ENCODE measurements around the gene ZNF264. TPM values are rescaled to one million over a fixed set of nuclear protein-coding genes. Genes with fewer than 3 reads are reported as not detected.

The ZNF264 gene
- total RNA-seq, 2 experiments from 2014 or later: 10.0 to 12.6 TPM

DNA sequence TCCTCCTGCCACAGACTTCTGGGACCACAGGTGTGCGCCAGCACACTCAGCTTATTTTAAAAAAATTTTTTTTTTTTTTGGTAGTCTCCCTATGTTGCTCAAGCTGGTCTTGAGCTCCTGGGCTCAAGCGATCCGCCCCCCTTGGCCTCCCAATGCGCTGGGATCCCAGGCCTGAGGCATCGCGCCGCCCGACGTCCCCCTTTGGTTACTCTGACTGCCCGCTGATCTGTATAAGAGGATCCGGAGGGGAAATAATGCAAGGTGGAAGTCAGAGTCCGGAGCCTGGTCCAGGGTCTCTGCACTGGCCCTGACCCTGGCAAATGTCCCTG, 48.6 kb downstream of the ZNF264 start:
- H3K36me3 ChIP-seq (ENCODE audit: insufficient read depth, low read length): peaks cover 7% of the 10 kb centered on the region
- peaks cover 20% of the 10 kb centered on the region for H3K79me2 ChIP-seq (ENCODE audit: insufficient read depth, low read depth, low read length)
- no peak overlapping the region for H3K27ac ChIP-seq (ENCODE audit: low read depth, low read length, poor library complexity, severe bottlenecking)
- intact Hi-C loops (cut with micrococcal nuclease; ENCODE audit: unreplicated experiment): loop anchor here (1.0 kb wide), 1 partner anchor 40 kb away; the partner anchor contains the start of gene ZNF460
- H2AFZ ChIP-seq (ENCODE audit: low read length): peak overlapping the region; percentile 94
- no peaks in the 10 kb centered on the region for H3K9me2 ChIP-seq (ENCODE audit: insufficient read depth, low read length)
- CTCF ChIA-PET (ENCODE audit: unreplicated experiment): no interaction called here
- peaks cover 4% of the 10 kb centered on the region; the same call in 1 of the 2 replicates for H4K20me1 ChIP-seq (ENCODE audit: insufficient read depth, low read length)
- no peak for DNase-seq (ENCODE audit: low spot score)
- peaks cover 20% of the 10 kb centered on the region for H3K4me1 ChIP-seq (ENCODE audit: insufficient read depth, low read length, poor library complexity, severe bottlenecking)
- BruUV-seq (replicated peaks): no TSS peak
- H3K4me3 ChIP-seq (ENCODE audit: low read depth, low read length, poor library complexity, severe bottlenecking): peak overlapping the region; percentile 89
- no peaks in the 10 kb centered on the region for H3K9me3 ChIP-seq (ENCODE audit: low read length)
- POLR2A ChIA-PET: interaction anchor here (0.6 kb wide), 1 partner anchor 839 kb away, joined by 3 read pairs; no protein-coding TSS in a partner anchor
- H3K4me2 ChIP-seq (ENCODE audit: low read length): peak overlapping the region; percentile 45
- TF ChIP-seq CTCF (conservative IDR thresholded peaks at IDR 0.05; ENCODE audit: low read length) (no peak), EZH2phosphoT487 (IDR thresholded peaks at IDR 0.05; ENCODE audit: borderline replicate concordance, low read depth, low read length) (no peak)

- Histone ChIP-seq H3K4me3 (ENCODE audit: low read depth, low read length, poor library complexity, severe bottlenecking) (peak within 1 kb of the TSS; percentile 89), H3K27ac (ENCODE audit: low read depth, low read length, poor library complexity, severe bottlenecking) (peak within 1 kb of the TSS; percentile 58), H2AFZ (ENCODE audit: low read length) (peak within 1 kb of the TSS; percentile 94), H3K36me3 (ENCODE audit: insufficient read depth, low read length) (peaks cover 10% of the 10 kb centered on the region), H3K9me3 (ENCODE audit: low read length) (no peaks in the 10 kb centered on the region), H3K4me2 (ENCODE audit: low read length) (peak within 1 kb of the TSS; percentile 75), H3K4me1 (ENCODE audit: insufficient read depth, low read length, poor library complexity, severe bottlenecking) (peaks cover 20% of the 10 kb centered on the region), H3K79me2 (ENCODE audit: insufficient read depth, low read depth, low read length) (peaks cover 20% of the 10 kb centered on the region), H3K9me2 (ENCODE audit: insufficient read depth, low read length) (no peaks in the 10 kb centered on the region), H4K20me1 (ENCODE audit: insufficient read depth, low read length) (peaks cover 4% of the 10 kb centered on the region; the same call in 1 of the 2 replicates)
- peak; percentile 95 for DNase-seq (ENCODE audit: low spot score)
- POLR2A ChIA-PET: interaction anchor here (0.6 kb wide), 2 partner anchors 839 to 925 kb away, joined by 3 to 4 read pairs; no protein-coding TSS in a partner anchor
- BruUV-seq (replicated peaks): TSS peak; percentile 76
- CTCF ChIA-PET (ENCODE audit: unreplicated experiment): no interaction called here
- TF ChIP-seq CTCF (conservative IDR thresholded peaks at IDR 0.05; ENCODE audit: low read length) (no peak), EZH2phosphoT487 (IDR thresholded peaks at IDR 0.05; ENCODE audit: borderline replicate concordance, low read depth, low read length) (no peak)
- intact Hi-C loops (cut with micrococcal nuclease; ENCODE audit: unreplicated experiment): loop anchor here (1.0 kb wide), 1 partner anchor 40 kb away; the partner anchor contains the start of gene ZNF460
Measured at GRCh38 chr19:57240311-57241090, 49.2 kb downstream of the ZNF264 start, which contains the start of gene ZNF805. TSS of gene ZNF805 (plus strand) at chr19:57240632. CDS start at chr19:57240892, 260 bp downstream.

DNA sequence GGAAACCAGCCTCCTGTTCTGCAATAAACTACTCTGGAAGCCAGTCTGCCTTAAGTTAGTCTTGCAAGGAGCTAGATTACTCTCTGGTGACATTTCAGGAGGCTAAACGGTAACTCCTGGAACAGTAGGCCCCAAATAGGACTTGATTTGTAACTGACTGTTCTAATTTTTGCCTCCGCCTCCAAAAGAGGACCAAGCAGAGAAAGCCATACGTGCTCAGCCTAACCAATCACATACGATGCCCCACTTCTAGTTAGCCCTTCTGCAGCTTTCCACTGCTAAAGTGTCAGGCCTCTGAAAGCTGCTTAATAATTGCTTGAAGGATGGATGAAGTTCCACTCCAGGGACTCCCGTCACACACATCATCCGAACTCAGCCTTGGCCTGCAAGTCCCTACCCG, 49.9 kb downstream of the ZNF264 start:
- peak overlapping the region; percentile 89 for H3K4me3 ChIP-seq (ENCODE audit: low read depth, low read length, poor library complexity, severe bottlenecking)

More for the DNA sequence above, 49.9 kb downstream of the ZNF264 start:
- Histone ChIP-seq H2AFZ (ENCODE audit: low read length) (peak overlapping the region; percentile 94; the same call in 1 of the 2 replicates), H3K36me3 (ENCODE audit: insufficient read depth, low read length) (peaks cover 15% of the 10 kb centered on the region), H3K4me2 (ENCODE audit: low read length) (peak overlapping the region; percentile 75), H3K27ac (ENCODE audit: low read depth, low read length, poor library complexity, severe bottlenecking) (peak overlapping the region; percentile 58), H4K20me1 (ENCODE audit: insufficient read depth, low read length) (peaks cover 4% of the 10 kb centered on the region; the same call in 1 of the 2 replicates), H3K9me2 (ENCODE audit: insufficient read depth, low read length) (no peaks in the 10 kb centered on the region), H3K4me1 (ENCODE audit: insufficient read depth, low read length, poor library complexity, severe bottlenecking) (peaks cover 20% of the 10 kb centered on the region), H3K79me2 (ENCODE audit: insufficient read depth, low read depth, low read length) (peaks cover 20% of the 10 kb centered on the region), H3K9me3 (ENCODE audit: low read length) (no peaks in the 10 kb centered on the region)
- intact Hi-C loops (cut with micrococcal nuclease; ENCODE audit: unreplicated experiment): no loop called here
- BruUV-seq (replicated peaks): no TSS peak
- ChIA-PET CTCF (ENCODE audit: unreplicated experiment) (no interaction called here), POLR2A (interaction anchor here (0.6 kb wide), 1 partner anchor 925 kb away, joined by 4 read pairs; no protein-coding TSS in a partner anchor)
- TF ChIP-seq EZH2phosphoT487 (IDR thresholded peaks at IDR 0.05; ENCODE audit: borderline replicate concordance, low read depth, low read length) (no peak), CTCF (conservative IDR thresholded peaks at IDR 0.05; ENCODE audit: low read length) (no peak)
- DNase-seq (ENCODE audit: low spot score): peak; percentile 7
